ENCODE results near the gene IFT74. TPM values are rescaled to one million over a fixed set of nuclear protein-coding genes. Genes with fewer than 3 reads are reported as not detected.

The IFT74 gene
- total RNA-seq = 5.4 and 11.0 TPM in 2 replicates

GRCh38 chr9:26955921-26956859 is at the start of gene IFT74:
TSS of gene IFT74 (plus strand) at chr9:26956412. CDS start at chr9:26961968, 5,556 bp downstream.

GRCh38 chr9:26946753-26947727 is 9.2 kb upstream of the IFT74 start, which contains the start of gene PLAA:
TSS of gene PLAA (minus strand) at chr9:26947242. CDS start at chr9:26947045, 197 bp downstream.

GRCh38 chr9:27005491-27005890 is 49.3 kb downstream of the IFT74 start, which contains the start of gene LRRC19:
TSS of gene LRRC19 (minus strand) at chr9:27005672. CDS start at chr9:26999694, 5,978 bp downstream.

GRCh38 chr9:27108981-27109541 is 152.8 kb downstream of the IFT74 start, which contains the start of gene TEK:
TSS of gene TEK (plus strand) at chr9:27109225. CDS start at chr9:27109591, 366 bp downstream.

Other genes starting within 250 kb of the IFT74 start
- 11.9 and 15.8 TPM in 2 replicates for gene CAAP1, start 63.6 kb upstream of the IFT74 start, total RNA-seq
- 38.7 and 39.7 TPM in 2 replicates for gene PLAA, start 9.2 kb upstream of the IFT74 start, total RNA-seq
- not detected in 2 replicates for gene LRRC19, start 49.3 kb downstream of the IFT74 start, total RNA-seq
- 155 and 275 TPM in 2 replicates for gene TEK, start 152.8 kb downstream of the IFT74 start, total RNA-seq